ENCODE measurements around the gene LINS1. TPM values are rescaled to one million over a fixed set of nuclear protein-coding genes. Genes with fewer than 3 reads are reported as not detected.

The LINS1 gene
- total RNA-seq, 1 experiment from 2014 or later = 17.3 TPM

GRCh38 chr15:100588638-100589242 is 13.2 kb downstream of the LINS1 start:
- Histone ChIP-seq H3K4me1 (ENCODE audit: insufficient read depth, low read length, poor library complexity, severe bottlenecking) (no peaks in the 10 kb centered on the region), H3K9me3 (ENCODE audit: low read depth, low read length, poor library complexity, severe bottlenecking) (peaks cover 38% of the 10 kb centered on the region), H3K36me3 (ENCODE audit: insufficient read depth, low read length, poor library complexity, severe bottlenecking) (peaks cover 4% of the 10 kb centered on the region), H3K27me3 (replicated peaks; ENCODE audit: insufficient read depth, low read depth, low read length, poor library complexity) (no peaks in the 10 kb centered on the region), H3K4me3 (ENCODE audit: low read depth, low read length, poor library complexity, severe bottlenecking) (no peak overlapping the region), H3K27ac (ENCODE audit: low read depth, low read length, poor library complexity, severe bottlenecking) (no peak overlapping the region)
- DNase-seq (ENCODE audit: low spot score) = peak; percentile 9
- no TSS peak for BruUV-seq (replicated peaks)
- ChIA-PET POLR2A (ENCODE audit: low non-redundant PET) (no interaction called here), CTCF (no interaction called here)
- intact Hi-C loops (cut with micrococcal nuclease; ENCODE audit: unreplicated experiment) = no loop called here
- TF ChIP-seq CTCF (conservative IDR thresholded peaks at IDR 0.05; ENCODE audit: low read depth, low read length) (no peak), EZH2 (IDR thresholded peaks at IDR 0.05; ENCODE audit: borderline replicate concordance, low read depth, low read length, poor library complexity, severe bottlenecking) (no peak)

- no TSS peak for BruUV-seq (replicated peaks)
- POLR2A ChIA-PET (ENCODE audit: low non-redundant PET) = no interaction called here
- Histone ChIP-seq H3K27me3 (replicated peaks; ENCODE audit: insufficient read depth, low read depth, low read length, poor library complexity) (no peaks in the 10 kb centered on the region), H3K36me3 (ENCODE audit: insufficient read depth, low read length, poor library complexity, severe bottlenecking) (no peaks in the 10 kb centered on the region), H3K4me3 (ENCODE audit: low read depth, low read length, poor library complexity, severe bottlenecking) (no peak overlapping the region), H3K4me1 (ENCODE audit: insufficient read depth, low read length, poor library complexity, severe bottlenecking) (no peaks in the 10 kb centered on the region), H3K27ac (ENCODE audit: low read depth, low read length, poor library complexity, severe bottlenecking) (no peak overlapping the region), H3K9me3 (ENCODE audit: low read depth, low read length, poor library complexity, severe bottlenecking) (no peaks in the 10 kb centered on the region)
- CTCF ChIA-PET = no interaction called here
- TF ChIP-seq EZH2 (IDR thresholded peaks at IDR 0.05; ENCODE audit: borderline replicate concordance, low read depth, low read length, poor library complexity, severe bottlenecking) = no peak
- TF ChIP-seq CTCF (conservative IDR thresholded peaks at IDR 0.05; ENCODE audit: low read depth, low read length) = no peak
- DNase-seq (ENCODE audit: low spot score) = no peak
- intact Hi-C loops (cut with micrococcal nuclease; ENCODE audit: unreplicated experiment) = no loop called here
Measured at GRCh38 chr15:100580414-100580813, 21.6 kb downstream of the LINS1 start.

- intact Hi-C loops (cut with micrococcal nuclease; ENCODE audit: unreplicated experiment) = loop anchor here (5.0 kb wide), 1 partner anchor 226 kb away; no protein-coding TSS in a partner anchor
- no peaks in the 10 kb centered on the region for H3K27me3 ChIP-seq (replicated peaks; ENCODE audit: insufficient read depth, low read depth, low read length, poor library complexity)
- H3K4me3 ChIP-seq (ENCODE audit: low read depth, low read length, poor library complexity, severe bottlenecking) = no peak overlapping the region
- DNase-seq (ENCODE audit: low spot score) = no peak
- BruUV-seq (replicated peaks) = no TSS peak
- H3K9me3 ChIP-seq (ENCODE audit: low read depth, low read length, poor library complexity, severe bottlenecking) = no peaks in the 10 kb centered on the region
- ChIA-PET CTCF (no interaction called here), POLR2A (ENCODE audit: low non-redundant PET) (no interaction called here)
- TF ChIP-seq EZH2 (IDR thresholded peaks at IDR 0.05; ENCODE audit: borderline replicate concordance, low read depth, low read length, poor library complexity, severe bottlenecking) = no peak
- TF ChIP-seq CTCF (conservative IDR thresholded peaks at IDR 0.05; ENCODE audit: low read depth, low read length) = no peak
- no peak overlapping the region for H3K27ac ChIP-seq (ENCODE audit: low read depth, low read length, poor library complexity, severe bottlenecking)
- no peaks in the 10 kb centered on the region for H3K4me1 ChIP-seq (ENCODE audit: insufficient read depth, low read length, poor library complexity, severe bottlenecking)
- H3K36me3 ChIP-seq (ENCODE audit: insufficient read depth, low read length, poor library complexity, severe bottlenecking) = peaks cover 4% of the 10 kb centered on the region
Measured at GRCh38 chr15:100573526-100573925, 28.5 kb downstream of the LINS1 start.
